WTC11 (cell line): ENCODE results near the gene RPL22L1. TPM values are rescaled to one million over a fixed set of nuclear protein-coding genes. Genes with fewer than 3 reads are reported as not detected.

Experiments used
- ATAC-seq: fragments of 200-7000 bp; cut with Tn5 transposase; 2 replicates; pipeline ENCODE4 v1.10.0; 2021; ENCODE audit warnings: mild to moderate bottlenecking, moderate library complexity
- CTCF ChIA-PET: fragments of 300-600 bp; sonication (Branson Sonifier 250); formaldehyde crosslinking; loops from one replicate; lab custom pipeline; 2021; ENCODE audit warnings: antibody characterized with exemption; lab: Charles Lee
- POLR2A ChIA-PET: fragments of 350-600 bp; sonication (Branson Sonifier 250); formaldehyde crosslinking; loops from one replicate; lab custom pipeline; 2021; ENCODE audit warnings: antibody characterized with exemption; lab: Charles Lee
- DNase-seq: peaks from one replicate; pipeline ENCODE4 v3.0.0; 2021; ENCODE audit warnings: low spot score
- H3K27ac Mint-ChIP-seq: 2 replicates; pipeline ENCODE4 v1.8.0; 2021; ENCODE audit warnings: mixed read lengths
- H3K27me3 Mint-ChIP-seq: 2 replicates; pipeline ENCODE4 v1.8.0; 2021; ENCODE audit warnings: low read depth, mild to moderate bottlenecking, moderate library complexity, mixed read lengths
- H3K36me3 Mint-ChIP-seq: 2 replicates; pipeline ENCODE4 v1.8.0; 2021; ENCODE audit warnings: mixed read lengths
- H3K4me1 Mint-ChIP-seq: 2 replicates; pipeline ENCODE4 v1.8.0; 2022; ENCODE audit warnings: mixed read lengths
- H3K4me3 Mint-ChIP-seq: 2 replicates; pipeline ENCODE4 v1.8.0; 2021; ENCODE audit warnings: mild to moderate bottlenecking, moderate library complexity, mixed read lengths
- H3K9me3 Mint-ChIP-seq: 2 replicates; pipeline ENCODE4 v1.8.0; 2021; ENCODE audit warnings: mixed read lengths
- ATF1 ChIP-seq: sonication (generic); formaldehyde crosslinking; IDR thresholded peaks from 2 replicates; pipeline ENCODE4 v1.8.1; 2023; ENCODE audit warnings: mild to moderate bottlenecking, moderate library complexity, missing genetic modification reagents
- EMX1 ChIP-seq: fragments of 250-450 bp; sonication (Bioruptor Pico); IDR thresholded peaks from 2 replicates; pipeline ENCODE4 v1.8.0; 2021; ENCODE audit warnings: mild to moderate bottlenecking
- ERG ChIP-seq: fragments of 250-450 bp; sonication (Bioruptor Pico); IDR thresholded peaks from 2 replicates; pipeline ENCODE4 v1.8.0; 2021; ENCODE audit warnings: mild to moderate bottlenecking
- ETV6 ChIP-seq: sonication (generic); formaldehyde crosslinking; IDR thresholded peaks from 2 replicates; pipeline ENCODE4 v1.8.1; 2022; ENCODE audit warnings: mild to moderate bottlenecking, missing genetic modification reagents
- FOXJ3 ChIP-seq: sonication (generic); formaldehyde crosslinking; IDR thresholded peaks from 2 replicates; pipeline ENCODE4 v1.9.0; 2021; ENCODE audit warnings: missing genetic modification reagents, mild to moderate bottlenecking, borderline replicate concordance
- KAT7 ChIP-seq: sonication (generic); formaldehyde crosslinking; IDR thresholded peaks from 2 replicates; pipeline ENCODE4 v1.8.1; 2023; ENCODE audit warnings: missing genetic modification reagents, mild to moderate bottlenecking, borderline replicate concordance
- NFE2L1 ChIP-seq: sonication (generic); formaldehyde crosslinking; IDR thresholded peaks from 2 replicates; pipeline ENCODE4 v1.8.1; 2023; ENCODE audit warnings: missing genetic modification reagents
- NR1H2 ChIP-seq: sonication (generic); formaldehyde crosslinking; IDR thresholded peaks from 2 replicates; pipeline ENCODE4 v1.9.0; 2021; ENCODE audit warnings: mild to moderate bottlenecking, moderate library complexity, missing genetic modification reagents
- PRRX2 ChIP-seq: fragments of 250-450 bp; sonication (Bioruptor Pico); IDR thresholded peaks from 2 replicates; pipeline ENCODE4 v1.8.0; 2021; ENCODE audit warnings: mild to moderate bottlenecking
- ZNF232 ChIP-seq: sonication (generic); formaldehyde crosslinking; IDR thresholded peaks from 2 replicates; pipeline ENCODE4 v1.8.0; 2022; ENCODE audit warnings: mild to moderate bottlenecking, missing genetic modification reagents
- ZNF416 ChIP-seq: fragments of 250-450 bp; sonication (Bioruptor Pico); IDR thresholded peaks from 2 replicates; pipeline ENCODE4 v1.9.0; 2021; ENCODE audit warnings: mild to moderate bottlenecking, inconsistent platforms
- total RNA-seq: library from RNA; stranded (reverse); gene quantifications from 3 replicates; pipeline ENCODE4 v1.2.3, GENCODE V29; 2021
- TF ChIP-seq, protein P1 (sequence below): fragments of 250-450 bp; sonication (Bioruptor Pico); conservative IDR thresholded peaks from 2 replicates; pipeline ENCODE4 v1.9.0; 2021; ENCODE audit warnings: mild to moderate bottlenecking
- TF ChIP-seq, protein P2 (sequence below): fragments of 250-450 bp; sonication (Bioruptor Pico); IDR thresholded peaks from 2 replicates; pipeline ENCODE4 v1.9.0; 2021; ENCODE audit warnings: mild to moderate bottlenecking
- TF ChIP-seq, protein P3 (sequence below): sonication (generic); formaldehyde crosslinking; IDR thresholded peaks from 2 replicates; pipeline ENCODE4 v1.8.1; 2022; ENCODE audit warnings: missing genetic modification reagents, borderline replicate concordance

The RPL22L1 gene
- total RNA-seq, 1 experiment from 2014 or later: 169 TPM

DNA sequence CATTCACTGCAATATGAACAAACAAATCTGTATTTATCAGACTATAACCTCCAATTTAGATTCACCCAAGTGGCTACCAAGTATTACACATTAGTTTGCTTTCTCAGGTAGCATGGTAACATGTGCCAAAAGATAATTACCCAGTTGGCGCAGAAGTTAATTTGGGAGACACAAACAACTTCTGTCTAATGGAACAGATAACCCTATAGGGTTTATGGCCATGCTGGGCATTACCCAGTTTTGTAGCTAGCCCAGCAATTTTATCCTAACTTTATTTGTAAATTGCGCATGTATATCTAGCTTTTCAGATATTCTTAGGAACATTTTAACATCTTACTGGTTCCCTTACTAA lies 780 bp downstream of the RPL22L1 start:
- H3K27ac Mint-ChIP-seq: peak overlapping the region; percentile 100
- DNase-seq (no peak), ATAC-seq (no peak)
- peaks cover 41% of the 10 kb centered on the region for H3K36me3 Mint-ChIP-seq
- TF ChIP-seq FOXJ3 (CRISPR knock-in tag): no peak
- TF ChIP-seq, protein P1, sequence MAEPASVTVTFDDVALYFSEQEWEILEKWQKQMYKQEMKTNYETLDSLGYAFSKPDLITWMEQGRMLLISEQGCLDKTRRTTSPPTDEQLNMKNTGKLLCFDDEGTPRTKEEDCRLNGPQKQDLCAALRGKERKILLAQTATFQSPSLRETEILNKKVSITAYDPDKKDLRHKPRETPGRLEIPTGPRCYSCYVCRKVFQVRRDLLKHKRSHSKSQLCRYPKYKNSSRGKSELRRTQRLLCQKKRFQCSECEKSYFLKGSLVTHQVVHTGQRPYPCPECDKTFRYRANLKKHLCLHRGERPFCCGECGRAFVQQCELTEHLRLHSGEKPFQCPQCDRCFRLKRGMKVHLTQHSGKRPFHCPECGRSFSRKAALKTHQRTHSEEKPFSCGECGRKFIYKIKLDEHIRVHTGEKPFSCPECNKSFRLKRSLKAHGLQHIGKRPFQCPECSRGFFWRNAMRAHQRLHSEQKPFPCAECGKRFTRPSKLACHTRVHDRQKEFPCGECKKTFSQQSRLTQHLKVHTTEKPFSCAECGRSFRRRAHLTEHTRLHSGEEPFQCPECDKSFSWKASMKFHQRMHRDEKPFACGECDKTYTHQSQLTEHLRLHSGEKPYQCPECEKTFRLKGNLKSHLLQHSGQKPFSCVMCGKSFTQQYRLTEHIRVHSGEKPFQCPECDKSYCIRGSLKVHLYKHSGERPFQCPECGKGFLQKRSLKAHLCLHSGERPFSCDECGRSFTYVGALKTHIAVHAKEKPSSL (CRISPR knock-in tag): 0 out of 2 replicates have a peak, but pooled peaks have one; percentile 47
- TF ChIP-seq NFE2L1: no peak
- TF ChIP-seq KAT7 (CRISPR knock-in tag): no peak; the same call in 1 of the 2 replicates
- ChIA-PET POLR2A (interaction anchor here (0.8 to 1.5 kb wide), 5 partner anchors 16 to 179 kb away, joined by 3 to 8 read pairs (median 4); no protein-coding TSS in a partner anchor), CTCF (interaction anchor here (0.9 to 1.1 kb wide), 2 partner anchors 57 to 455 kb away, joined by 3 to 6 read pairs; no protein-coding TSS in a partner anchor)
- peaks cover 25% of the 10 kb centered on the region for H3K4me1 Mint-ChIP-seq
- H3K9me3 Mint-ChIP-seq: peaks cover 3% of the 10 kb centered on the region; the same call in 1 of the 2 replicates
- no peaks in the 10 kb centered on the region; the same call in 1 of the 2 replicates for H3K27me3 Mint-ChIP-seq
- H3K4me3 Mint-ChIP-seq: peak overlapping the region; percentile 92

- no peak for TF ChIP-seq ATF1
- TF ChIP-seq ERG: 0 out of 2 replicates have a peak, but pooled peaks have one; percentile 15
- TF ChIP-seq, protein P2, sequence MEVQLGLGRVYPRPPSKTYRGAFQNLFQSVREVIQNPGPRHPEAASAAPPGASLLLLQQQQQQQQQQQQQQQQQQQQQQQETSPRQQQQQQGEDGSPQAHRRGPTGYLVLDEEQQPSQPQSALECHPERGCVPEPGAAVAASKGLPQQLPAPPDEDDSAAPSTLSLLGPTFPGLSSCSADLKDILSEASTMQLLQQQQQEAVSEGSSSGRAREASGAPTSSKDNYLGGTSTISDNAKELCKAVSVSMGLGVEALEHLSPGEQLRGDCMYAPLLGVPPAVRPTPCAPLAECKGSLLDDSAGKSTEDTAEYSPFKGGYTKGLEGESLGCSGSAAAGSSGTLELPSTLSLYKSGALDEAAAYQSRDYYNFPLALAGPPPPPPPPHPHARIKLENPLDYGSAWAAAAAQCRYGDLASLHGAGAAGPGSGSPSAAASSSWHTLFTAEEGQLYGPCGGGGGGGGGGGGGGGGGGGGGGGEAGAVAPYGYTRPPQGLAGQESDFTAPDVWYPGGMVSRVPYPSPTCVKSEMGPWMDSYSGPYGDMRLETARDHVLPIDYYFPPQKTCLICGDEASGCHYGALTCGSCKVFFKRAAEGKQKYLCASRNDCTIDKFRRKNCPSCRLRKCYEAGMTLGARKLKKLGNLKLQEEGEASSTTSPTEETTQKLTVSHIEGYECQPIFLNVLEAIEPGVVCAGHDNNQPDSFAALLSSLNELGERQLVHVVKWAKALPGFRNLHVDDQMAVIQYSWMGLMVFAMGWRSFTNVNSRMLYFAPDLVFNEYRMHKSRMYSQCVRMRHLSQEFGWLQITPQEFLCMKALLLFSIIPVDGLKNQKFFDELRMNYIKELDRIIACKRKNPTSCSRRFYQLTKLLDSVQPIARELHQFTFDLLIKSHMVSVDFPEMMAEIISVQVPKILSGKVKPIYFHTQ (CRISPR knock-in tag): 0 out of 2 replicates have a peak, but pooled peaks have one; percentile 58
- TF ChIP-seq, all 79 proteins: peak for 2
- ChIA-PET CTCF (interaction anchor here (0.6 kb wide), 1 partner anchor 181 kb away, joined by 3 read pairs; no protein-coding TSS in a partner anchor), POLR2A (interaction anchor here (0.7 kb wide), 1 partner anchor 40 kb away, joined by 4 read pairs; no protein-coding TSS in a partner anchor)
- Mint-ChIP-seq H3K27ac (peak overlapping the region; percentile 100), H3K27me3 (no peaks in the 10 kb centered on the region; the same call in 1 of the 2 replicates), H3K4me3 (peak overlapping the region; percentile 92), H3K9me3 (peaks cover 3% of the 10 kb centered on the region; the same call in 1 of the 2 replicates), H3K4me1 (peaks cover 25% of the 10 kb centered on the region), H3K36me3 (peaks cover 41% of the 10 kb centered on the region)
- DNase-seq (no peak), ATAC-seq (no peak)
Measured at GRCh38 chr3:170868577-170869238, 1.3 kb downstream of the RPL22L1 start.

DNA sequence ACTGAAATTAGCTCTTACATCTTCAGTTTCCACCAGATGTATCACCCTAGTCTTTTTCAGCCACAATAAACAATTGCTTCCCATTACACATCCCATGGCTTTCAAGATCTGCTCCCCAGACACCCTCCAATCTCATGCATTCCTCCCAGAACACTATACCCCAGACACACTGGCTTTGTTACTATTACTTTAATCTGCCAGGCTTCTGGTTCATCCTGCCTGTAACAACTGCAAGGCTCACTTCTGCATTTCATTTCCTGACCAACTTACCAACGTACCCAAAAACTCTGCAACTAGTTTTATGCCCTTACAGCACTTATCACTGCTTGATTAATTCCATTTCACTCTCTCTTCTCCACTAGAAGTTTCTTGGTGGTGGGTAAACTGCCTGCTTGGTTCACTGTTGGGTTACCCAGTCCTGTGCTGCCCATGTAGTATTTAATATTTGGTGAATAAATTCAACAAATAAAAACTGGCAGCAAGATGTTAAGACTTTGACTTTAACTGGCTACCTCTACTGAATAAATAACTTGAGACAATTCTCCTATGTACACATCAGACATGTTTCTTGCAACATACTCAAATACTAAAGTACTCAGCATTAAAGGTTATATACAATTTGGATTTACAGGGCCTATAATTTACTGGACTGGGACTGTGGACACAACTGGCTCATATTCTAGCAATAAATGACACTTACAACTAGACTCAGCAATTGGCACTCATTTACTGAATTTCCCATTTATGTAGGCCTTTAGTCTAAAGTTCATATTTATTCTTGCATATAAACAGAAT lies 2.7 kb downstream of the RPL22L1 start:
- Mint-ChIP-seq H3K36me3 (peaks cover 41% of the 10 kb centered on the region), H3K27me3 (no peaks in the 10 kb centered on the region), H3K9me3 (peaks cover 3% of the 10 kb centered on the region; the same call in 1 of the 2 replicates), H3K4me3 (peak overlapping the region; percentile 41), H3K4me1 (peaks cover 25% of the 10 kb centered on the region), H3K27ac (peak overlapping the region; percentile 92)
- no peak for ATAC-seq
- DNase-seq: no peak
- ChIA-PET POLR2A (no interaction called here), CTCF (no interaction called here)
- TF ChIP-seq EMX1 (CRISPR knock-in tag) (peak; percentile 81; the same call in 1 of the 2 replicates), ZNF416 (CRISPR knock-in tag) (peak; percentile 55; the same call in 1 of the 2 replicates), NR1H2 (no peak), ETV6 (CRISPR knock-in tag) (no peak), ZNF232 (no peak), PRRX2 (CRISPR knock-in tag) (peak; percentile 47; the same call in 1 of the 2 replicates)
- TF ChIP-seq, protein P1 (CRISPR knock-in tag): peak; percentile 54
- TF ChIP-seq, protein P2 (CRISPR knock-in tag): peak; percentile 60; the same call in 1 of the 2 replicates
- TF ChIP-seq, protein P3, sequence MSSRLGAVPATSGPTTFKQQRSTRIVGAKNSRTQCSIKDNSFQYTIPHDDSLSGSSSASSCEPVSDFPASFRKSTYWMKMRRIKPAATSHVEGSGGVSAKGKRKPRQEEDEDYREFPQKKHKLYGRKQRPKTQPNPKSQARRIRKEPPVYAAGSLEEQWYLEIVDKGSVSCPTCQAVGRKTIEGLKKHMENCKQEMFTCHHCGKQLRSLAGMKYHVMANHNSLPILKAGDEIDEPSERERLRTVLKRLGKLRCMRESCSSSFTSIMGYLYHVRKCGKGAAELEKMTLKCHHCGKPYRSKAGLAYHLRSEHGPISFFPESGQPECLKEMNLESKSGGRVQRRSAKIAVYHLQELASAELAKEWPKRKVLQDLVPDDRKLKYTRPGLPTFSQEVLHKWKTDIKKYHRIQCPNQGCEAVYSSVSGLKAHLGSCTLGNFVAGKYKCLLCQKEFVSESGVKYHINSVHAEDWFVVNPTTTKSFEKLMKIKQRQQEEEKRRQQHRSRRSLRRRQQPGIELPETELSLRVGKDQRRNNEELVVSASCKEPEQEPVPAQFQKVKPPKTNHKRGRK: no peak
